ENCODE results near the gene RAC3. TPM values are rescaled to one million over a fixed set of nuclear protein-coding genes. Genes with fewer than 3 reads are reported as not detected.

RAC3 gene
- total RNA-seq, 1 experiment from 2014 or later = 120 TPM

- H2AFZ ChIP-seq (ENCODE audit: low read depth, low read length, poor library complexity, severe bottlenecking) = no peak overlapping the region
- no TSS peak for BruUV-seq (replicated peaks)
- no peaks in the 10 kb centered on the region for H3K79me2 ChIP-seq (ENCODE audit: insufficient read depth, low read length)
- CTCF ChIA-PET = no interaction called here
- no peaks in the 10 kb centered on the region for H3K36me3 ChIP-seq (ENCODE audit: control insufficient read depth in 1 of 2, insufficient read depth in 2 of 2, low read length in 2 of 2)
- no peak overlapping the region for H3K4me3 ChIP-seq (replicated peaks in 1 of 2; ENCODE audit: low read depth in 1 of 2, low read length in 2 of 2)
- RAD21 ChIA-PET (ENCODE audit: low non-redundant PET in 1 of 2, low total read pairs in 2 of 2, uncharacterized antibody in 2 of 2, unreplicated experiment in 2 of 2) = no interaction called here
- H4K20me1 ChIP-seq (ENCODE audit: insufficient read depth) = no peaks in the 10 kb centered on the region
- peak overlapping the region; percentile 10; the same call in 1 of the 2 replicates for H3K27ac ChIP-seq (ENCODE audit: low read depth, low read length)
- POLR2A ChIA-PET = no interaction called here
- intact Hi-C loops (cut with micrococcal nuclease) = no loop called here
- no peak for ATAC-seq
- H3K27me3 ChIP-seq (ENCODE audit: insufficient read depth, low read length) = no peaks in the 10 kb centered on the region
- peak overlapping the region; percentile 11; the same call in 1 of the 2 replicates for H3K9ac ChIP-seq (ENCODE audit: low read length)
- H3K4me2 ChIP-seq (ENCODE audit: low read length) = no peak overlapping the region
- no peaks in the 10 kb centered on the region for H3K9me2 ChIP-seq (ENCODE audit: insufficient read depth)
- TF ChIP-seq, protein P1, sequence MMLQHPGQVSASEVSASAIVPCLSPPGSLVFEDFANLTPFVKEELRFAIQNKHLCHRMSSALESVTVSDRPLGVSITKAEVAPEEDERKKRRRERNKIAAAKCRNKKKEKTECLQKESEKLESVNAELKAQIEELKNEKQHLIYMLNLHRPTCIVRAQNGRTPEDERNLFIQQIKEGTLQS (IDR thresholded peaks at IDR 0.05) = no peak
- TF ChIP-seq ELF1 (IDR thresholded peaks at IDR 0.05; ENCODE audit: borderline replicate concordance, low read depth) (no peak), EZH2phosphoT487 (IDR thresholded peaks at IDR 0.05; ENCODE audit: borderline replicate concordance) (no peak), EZH2 (IDR thresholded peaks at IDR 0.05) (no peak), ZNF274 (IDR thresholded peaks at IDR 0.05; ENCODE audit: low read depth, low read length) (no peak), ZBTB33 (IDR thresholded peaks at IDR 0.05; ENCODE audit: extremely low read depth, insufficient replicate concordance, low read length) (no peak), ZFX (IDR thresholded peaks at IDR 0.05) (no peak), EGR1 (IDR thresholded peaks at IDR 0.05; ENCODE audit: low read depth) (no peak)
- no peaks in the 10 kb centered on the region for H3K9me3 ChIP-seq (ENCODE audit: control insufficient read depth in 1 of 2, insufficient read depth in 1 of 2, low read depth in 1 of 2, low read length in 2 of 2)
- peaks cover 32 to 39% of the 10 kb centered on the region in 2 experiments for H3K4me1 ChIP-seq (ENCODE audit: control insufficient read depth in 1 of 2, insufficient read depth in 2 of 2, low read length in 2 of 2)
- no peak for DNase-seq (ENCODE audit: low read depth, low spot score)
These were observed 24.8 kb upstream of the RAC3 start for GRCh38 chr17:82006468-82007227.
